ENCODE data around the gene CSNK1G3.

The CSNK1G3 gene

DNA sequence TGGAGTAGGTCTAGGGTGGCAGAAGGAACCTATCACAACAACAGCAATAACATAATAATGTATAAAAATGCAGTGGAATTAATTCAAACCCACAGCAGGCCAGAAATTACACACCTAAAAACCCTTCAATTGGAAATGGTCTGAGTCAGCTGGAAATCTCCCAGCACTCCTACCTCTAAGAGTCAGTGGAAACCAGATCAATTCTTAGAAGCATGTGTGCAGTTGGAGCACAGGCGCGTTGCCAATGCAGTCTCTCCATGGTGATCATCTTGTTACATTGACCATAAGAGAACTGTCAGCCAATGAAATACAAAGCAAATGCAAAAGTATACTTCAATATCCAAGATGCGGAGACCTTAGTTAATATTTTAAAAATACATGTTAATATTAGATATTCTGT is 15.1 kb upstream of the CSNK1G3 start:
- H3K4me3 ChIP-seq (ENCODE audit: low read depth, low read length): no peak overlapping the region
- in situ Hi-C loops (cut with HindIII; ENCODE audit: low sequenced_read_pairs): no loop called here
- TF ChIP-seq, protein P1, sequence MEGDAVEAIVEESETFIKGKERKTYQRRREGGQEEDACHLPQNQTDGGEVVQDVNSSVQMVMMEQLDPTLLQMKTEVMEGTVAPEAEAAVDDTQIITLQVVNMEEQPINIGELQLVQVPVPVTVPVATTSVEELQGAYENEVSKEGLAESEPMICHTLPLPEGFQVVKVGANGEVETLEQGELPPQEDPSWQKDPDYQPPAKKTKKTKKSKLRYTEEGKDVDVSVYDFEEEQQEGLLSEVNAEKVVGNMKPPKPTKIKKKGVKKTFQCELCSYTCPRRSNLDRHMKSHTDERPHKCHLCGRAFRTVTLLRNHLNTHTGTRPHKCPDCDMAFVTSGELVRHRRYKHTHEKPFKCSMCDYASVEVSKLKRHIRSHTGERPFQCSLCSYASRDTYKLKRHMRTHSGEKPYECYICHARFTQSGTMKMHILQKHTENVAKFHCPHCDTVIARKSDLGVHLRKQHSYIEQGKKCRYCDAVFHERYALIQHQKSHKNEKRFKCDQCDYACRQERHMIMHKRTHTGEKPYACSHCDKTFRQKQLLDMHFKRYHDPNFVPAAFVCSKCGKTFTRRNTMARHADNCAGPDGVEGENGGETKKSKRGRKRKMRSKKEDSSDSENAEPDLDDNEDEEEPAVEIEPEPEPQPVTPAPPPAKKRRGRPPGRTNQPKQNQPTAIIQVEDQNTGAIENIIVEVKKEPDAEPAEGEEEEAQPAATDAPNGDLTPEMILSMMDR (IDR thresholded peaks at IDR 0.05; ENCODE audit: low read depth, low read length, missing control alignments): no peak
- DNase-seq (ENCODE audit: low read depth): peak; percentile 99

DNA sequence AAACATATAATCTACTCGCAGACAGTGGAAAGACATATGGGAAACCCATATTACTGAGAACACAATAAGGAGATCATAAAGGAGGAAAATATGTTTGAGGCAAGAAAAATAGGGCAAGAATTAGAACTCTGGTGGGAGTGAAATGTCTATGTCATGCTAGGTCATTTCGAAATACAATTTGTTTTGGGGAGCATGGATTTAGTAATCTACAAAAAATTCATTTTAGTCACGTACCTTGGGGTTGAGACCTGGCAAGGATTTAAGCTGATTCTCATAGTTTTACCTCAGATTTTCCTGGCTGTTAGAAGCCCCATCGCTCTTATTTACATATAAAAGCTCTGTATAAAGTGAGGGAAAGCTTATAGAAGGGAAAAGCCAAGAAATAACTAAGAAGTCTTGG is 11.5 kb upstream of the CSNK1G3 start:
- TF ChIP-seq, protein P1 (IDR thresholded peaks at IDR 0.05; ENCODE audit: low read depth, low read length, missing control alignments): no peak
- no peak for DNase-seq (ENCODE audit: low read depth)
- no peak overlapping the region for H3K4me3 ChIP-seq (ENCODE audit: low read depth, low read length)
- in situ Hi-C loops (cut with HindIII; ENCODE audit: low sequenced_read_pairs): no loop called here

DNA sequence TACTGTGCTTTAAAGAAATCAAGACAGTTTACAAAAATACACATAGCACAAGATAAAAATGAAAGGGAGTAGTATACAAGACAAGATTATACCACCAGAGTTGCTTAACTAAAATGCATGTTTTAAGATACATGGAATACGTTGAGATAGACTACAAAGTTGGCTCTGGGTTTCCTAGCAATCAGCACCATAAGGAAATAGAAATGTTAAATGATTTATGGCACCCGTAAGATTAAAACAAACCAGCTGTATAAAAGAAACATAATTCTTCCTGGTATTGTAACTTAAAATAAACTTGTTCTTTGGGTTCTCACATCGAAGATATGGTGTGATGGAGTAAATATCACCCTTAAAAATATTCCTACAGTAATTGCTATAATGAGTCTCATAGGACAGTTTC is 9.9 kb upstream of the CSNK1G3 start:
- in situ Hi-C loops (cut with HindIII; ENCODE audit: low sequenced_read_pairs): no loop called here
- no peak for DNase-seq (ENCODE audit: low read depth)
- no peak overlapping the region for H3K4me3 ChIP-seq (ENCODE audit: low read depth, low read length)
- TF ChIP-seq, protein P1 (IDR thresholded peaks at IDR 0.05; ENCODE audit: low read depth, low read length, missing control alignments): no peak

DNA sequence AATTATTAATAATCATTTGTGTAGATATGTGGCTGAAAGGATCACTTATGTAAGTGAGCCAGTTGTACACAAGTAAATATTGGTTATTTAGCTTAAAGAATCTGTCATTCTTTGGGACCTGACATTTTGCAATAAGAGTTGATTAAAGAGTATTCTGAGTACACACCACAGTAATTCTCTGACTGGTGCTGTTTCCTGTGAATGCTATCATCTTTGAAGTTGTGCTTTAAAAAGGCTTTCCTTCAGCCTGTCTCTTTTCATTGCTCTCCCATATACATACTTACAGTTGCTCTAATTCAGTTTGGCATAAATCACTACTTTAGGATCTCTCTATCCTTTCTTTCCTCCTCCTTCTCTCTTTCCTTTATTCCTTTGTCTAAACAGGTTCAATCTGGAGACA is 8.7 kb upstream of the CSNK1G3 start:
- no peak for DNase-seq (ENCODE audit: low read depth)
- no peak overlapping the region for H3K4me3 ChIP-seq (ENCODE audit: low read depth, low read length)
- TF ChIP-seq, protein P1 (IDR thresholded peaks at IDR 0.05; ENCODE audit: low read depth, low read length, missing control alignments): no peak
- in situ Hi-C loops (cut with HindIII; ENCODE audit: low sequenced_read_pairs): no loop called here

DNA sequence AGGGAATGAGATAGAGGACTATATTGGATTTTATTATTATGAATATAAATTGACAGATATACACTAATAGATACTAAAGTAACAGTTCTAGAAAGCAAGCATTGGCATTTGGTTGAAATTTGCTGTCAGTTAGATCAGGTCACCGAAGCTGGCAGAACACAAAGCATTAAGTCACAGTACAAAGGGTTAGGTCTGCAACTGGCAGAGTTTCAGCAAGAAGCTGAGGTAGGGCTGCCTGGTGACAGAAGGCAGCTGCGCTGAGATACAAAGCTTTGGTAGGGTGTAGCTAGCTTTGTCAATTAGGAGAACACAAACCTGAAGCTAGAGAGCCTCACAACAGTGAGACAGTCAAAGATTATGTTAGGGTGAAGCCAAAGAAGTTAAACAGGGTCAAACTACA is 6.3 kb upstream of the CSNK1G3 start:
- TF ChIP-seq, protein P1 (IDR thresholded peaks at IDR 0.05; ENCODE audit: low read depth, low read length, missing control alignments): no peak
- H3K4me3 ChIP-seq (ENCODE audit: low read depth, low read length): no peak overlapping the region
- in situ Hi-C loops (cut with HindIII; ENCODE audit: low sequenced_read_pairs): no loop called here
- DNase-seq (ENCODE audit: low read depth): no peak

DNA sequence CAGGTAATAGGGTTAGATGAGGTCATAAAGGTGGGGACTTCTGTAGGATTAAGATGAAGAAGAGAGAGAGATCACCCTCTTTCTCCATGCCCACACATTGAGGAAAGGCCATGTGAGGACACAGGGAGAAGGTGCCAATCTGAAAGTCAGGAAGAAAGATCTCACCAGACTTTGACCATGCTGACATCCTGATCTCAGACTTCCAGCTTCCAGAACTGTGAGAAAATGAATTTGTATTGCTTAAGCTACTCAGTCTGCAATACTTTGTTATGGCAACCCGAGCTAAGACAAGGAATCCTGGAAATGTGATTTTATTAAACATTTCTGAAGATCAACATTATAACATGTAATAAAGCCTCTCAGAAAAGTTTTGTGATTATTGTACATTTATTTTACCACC is 3.5 kb upstream of the CSNK1G3 start:
- no peak for DNase-seq (ENCODE audit: low read depth)
- in situ Hi-C loops (cut with HindIII; ENCODE audit: low sequenced_read_pairs): no loop called here
- TF ChIP-seq, protein P1 (IDR thresholded peaks at IDR 0.05; ENCODE audit: low read depth, low read length, missing control alignments): no peak
- H3K4me3 ChIP-seq (ENCODE audit: low read depth, low read length): no peak overlapping the region

DNA sequence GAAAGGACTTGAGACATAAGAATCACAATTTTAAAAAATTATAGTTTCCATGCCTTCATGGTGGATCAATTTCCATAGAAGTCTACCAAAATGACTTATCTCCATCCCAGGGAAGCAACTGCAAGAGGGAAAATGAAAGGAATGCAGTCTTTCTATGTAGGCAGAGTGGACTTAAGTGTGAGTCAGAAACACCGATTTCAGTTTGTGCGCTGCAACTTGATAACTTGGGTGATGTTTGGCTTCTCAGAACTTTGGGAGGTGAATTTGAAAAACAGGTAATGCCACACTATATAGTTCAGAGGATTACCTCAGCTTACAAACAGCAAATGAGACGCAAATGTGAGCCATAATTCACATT is 708 bp upstream of the CSNK1G3 start:
- TF ChIP-seq, protein P1 (IDR thresholded peaks at IDR 0.05; ENCODE audit: low read depth, low read length, missing control alignments): no peak
- in situ Hi-C loops (cut with HindIII; ENCODE audit: low sequenced_read_pairs): no loop called here
- DNase-seq (ENCODE audit: low read depth): no peak

More for the DNA sequence above, 708 bp upstream of the CSNK1G3 start:
- peak overlapping the region; percentile 70 for H3K4me3 ChIP-seq (ENCODE audit: low read depth, low read length)

Measured in astrocyte of the cerebellum (primary cell).